ENCODE results near the gene ZDHHC16. TPM values are rescaled to one million over a fixed set of nuclear protein-coding genes. Genes with fewer than 3 reads are reported as not detected.

ZDHHC16 gene
- 27.9 and 36.8 TPM in 2 replicates for total RNA-seq (2013; cell fraction: nucleolus; rRNA removed)
- total RNA-seq (2014; rRNA removed) (30.0 and 30.6 TPM in 2 replicates), total RNA-seq (2014; rRNA removed; fragmentation: Illumina TruSeq; extraction: Trizol) (27.3 and 29.6 TPM in 2 replicates), total RNA-seq (2021) (27.7 and 30.5 TPM in 2 replicates), polyA plus RNA-seq (2011; rRNA removed) (17.6 and 25.7 TPM in 2 replicates), polyA plus RNA-seq (2014; fragmentation: Illumina TruSeq; extraction: Trizol) (40.7 and 43.2 TPM in 2 replicates), polyA plus RNA-seq (2014; fragmentation: Nextera tagmentation; extraction: Ambion mirVana) (10 to 100 TPM; 16.8 to 20.0 TPM), polyA plus RNA-seq (2014; rRNA removed) (26.5 and 27.8 TPM in 2 replicates), polyA plus RNA-seq (2016; fragmentation: Nextera tagmentation; extraction: Ambion mirVana) (10 to 100 TPM; 56.6 to 63.1 TPM), polyA minus RNA-seq (2011; rRNA and poly(A)+ RNA removed) (45.6 and 55.0 TPM in 2 replicates), Bru-seq, nascent RNA (percentile 68 among the genes with signal in this experiment), BruChase-seq, experiment 1, labeled RNA remaining after a 6-hour chase (percentile 74 among the genes with signal in this experiment), BruChase-seq, experiment 2, labeled RNA remaining after a 2-hour chase (percentile 75 among the genes with signal in this experiment)
- 11.7 TPM for polyA plus RNA-seq (2011; ENCODE audit: low read depth)
- 42.2 and 45.9 TPM in 2 replicates for polyA plus RNA-seq (2011; cell fraction: cytosol; rRNA removed)
- polyA plus RNA-seq (2011; cell fraction: nucleus; rRNA removed), result 36.1 and 42.5 TPM in 2 replicates
- polyA plus RNA-seq (2012), result 14.2 and 16.8 TPM in 2 replicates
- 8.7 and 10.7 TPM in 2 replicates for polyA minus RNA-seq (2011; cell fraction: cytosol; rRNA and poly(A)+ RNA removed)
- 15.4 and 26.1 TPM in 2 replicates for polyA minus RNA-seq (2011; cell fraction: nucleus; rRNA and poly(A)+ RNA removed)
- long read RNA-seq, experiment 1, transcript ZDHHC16-206 (11 exons, 1,798 nt), result major isoform, 16 of 39 reads
- long read RNA-seq, experiment 1, partial matches to known transcripts, result 3 of 39 reads
- long read RNA-seq, experiment 1, other reads (novel, unspliced or antisense), result 11 of 39 reads
- long read RNA-seq, experiment 2, partial matches to known transcripts, result 6 of 7 reads
- long read RNA-seq, experiment 2, other reads (novel, unspliced or antisense), result 1 of 7 reads

- in situ Hi-C loops (cut with MboI) (no loop called here), intact Hi-C loops (cut with micrococcal nuclease; ENCODE audit: unreplicated experiment) (loop anchor here (1.0 to 5.0 kb wide), 2 partner anchors 39 to 51 kb away; partner anchors contain the start of genes MMS19 and UBTD1)
- WGBS (ENCODE audit: insufficient coverage, insufficient replicate concordance, low lambda C conversion rate, missing lambda C conversion rate), result under 1% methylated on average over 66 of the region's 66 CpGs
- peak within 1 kb of the TSS; percentile 96 for H2AFZ ChIP-seq (ENCODE audit: control insufficient read depth, low read depth, low read length)
- peak within 1 kb of the TSS; percentile 91 for H3K4me2 ChIP-seq (ENCODE audit: control insufficient read depth, insufficient read depth)
- H3K9ac ChIP-seq (ENCODE audit: control insufficient read depth, insufficient read depth, low read length), result peak within 1 kb of the TSS; percentile 81
- no peaks in the 10 kb centered on the region for H3K27me3 ChIP-seq (replicated peaks in 1 of 2; ENCODE audit: control insufficient read depth in 2 of 2, insufficient read depth in 2 of 2, low read length in 1 of 2)
- peak; percentile 99 for FAIRE-seq
- ChIA-PET RAD21 (ENCODE audit: unreplicated experiment) (interaction anchor here (0.7 kb wide), 1 partner anchor 45 kb away, joined by 3 read pairs; the partner anchor contains the start of gene RRP12), CTCF (interaction anchor here (0.6 to 3.6 kb wide), 3 partner anchors 19 to 718 kb away, joined by 3 to 18 read pairs (median 3); no protein-coding TSS in a partner anchor), SMC1A (ENCODE audit: uncharacterized antibody, unreplicated experiment) (interaction anchor here (1.2 to 3.0 kb wide), 2 partner anchors 16 to 18 kb away, joined by 3 to 12 read pairs; no protein-coding TSS in a partner anchor), POLR2A (interaction anchor here (0.5 to 1.2 kb wide), 3 partner anchors 18 to 71 kb away, joined by 3 to 6 read pairs (median 3); no protein-coding TSS in a partner anchor)
- peak; percentile 93 for DNase-seq (ENCODE audit: low read depth, low spot score)
- H3K4me3 ChIP-seq, result peak within 1 kb of the TSS; percentile 89
- H3K27ac ChIP-seq (ENCODE audit: control insufficient read depth, insufficient read depth), result peak within 1 kb of the TSS; percentile 53
- peaks cover 36% of the 10 kb centered on the region for H3K79me2 ChIP-seq (ENCODE audit: control insufficient read depth, insufficient read depth, low read length)
- TSS peak; percentile 81 for BruUV-seq (replicated peaks)
- peaks cover 8% of the 10 kb centered on the region for H3K4me1 ChIP-seq (ENCODE audit: control insufficient read depth, insufficient read depth, low read length)
- H3K36me3 ChIP-seq (ENCODE audit: control insufficient read depth in 2 of 2, insufficient read depth in 2 of 2, low read length in 1 of 2), result peaks cover 0 to 6% of the 10 kb centered on the region in 2 experiments; a peak in 2 of 4 replicates
- H4K20me1 ChIP-seq (ENCODE audit: control insufficient read depth, insufficient read depth), result no peaks in the 10 kb centered on the region
- ATAC-seq, result peak; percentile 98
- H3K9me3 ChIP-seq (replicated peaks; ENCODE audit: control insufficient read depth, insufficient read depth, low read length), result no peaks in the 10 kb centered on the region; the same call in 2 of the 3 replicates
- TF ChIP-seq IRF3 (IDR thresholded peaks at IDR 0.05) (peak; percentile 74; the same call in 1 of the 2 replicates), TCF12 (IDR thresholded peaks at IDR 0.05; ENCODE audit: low read depth, low read length) (peak; percentile 1; the same call in 1 of the 2 replicates), RB1 (IDR thresholded peaks at IDR 0.05; ENCODE audit: borderline replicate concordance) (no peak), ASH2L (IDR thresholded peaks at IDR 0.05; ENCODE audit: borderline replicate concordance, low read depth) (peak; percentile 56; the same call in 1 of the 2 replicates), BACH1 (IDR thresholded peaks at IDR 0.05; ENCODE audit: borderline replicate concordance) (peak; percentile 43; the same call in 1 of the 2 replicates), PBX3 (IDR thresholded peaks at IDR 0.05; ENCODE audit: insufficient replicate concordance, low read depth, low read length) (peak; percentile 2), SKIL (IDR thresholded peaks at IDR 0.05; ENCODE audit: low read depth, poor library complexity, severe bottlenecking) (no peak), LARP7 (IDR thresholded peaks at IDR 0.05) (peak; percentile 71)
These were observed at the start of gene ZDHHC16, which contains the start of gene EXOSC1 for GRCh38 chr10:97445722-97446639. Gene ZDHHC16 (plus strand): TSS chr10:97446175. CDS start chr10:97451676, 5,501 bp downstream. Gene EXOSC1 (minus strand): TSS chr10:97446006. CDS start chr10:97445985, 21 bp downstream.

Data from GM12878 (cell line).